RWPE2 (cell line): Measurements from ENCODE around the gene ADAM23.

Experiments used
- ATAC-seq: fragments of 200-7000 bp; cut with Tn5 transposase; 3 replicates; pipeline ENCODE4 v1.9.1; 2021; ENCODE audit warnings: low read depth
- DNase-seq: peaks from one replicate; pipeline ENCODE4 v3.0.0-alpha.2; 2020; ENCODE audit warnings: low spot score
- H3K27ac ChIP-seq: fragments of 450-650 bp; 2 replicates; pipeline ENCODE4 v1.5.1; 2017; ENCODE audit warnings: mild to moderate bottlenecking; ENCODE audit not compliant: poor library complexity, severe bottlenecking
- H3K27me3 ChIP-seq: fragments of 250-450 bp; sonication (Bioruptor Pico); 2 replicates; pipeline ENCODE4 v1.5.1; 2021; ENCODE audit warnings: mild to moderate bottlenecking, moderate library complexity; ENCODE audit not compliant: insufficient read depth, poor library complexity, severe bottlenecking
- H3K36me3 ChIP-seq: fragments of 250-450 bp; sonication (Bioruptor Pico); 2 replicates; pipeline ENCODE4 v1.5.1; 2020; ENCODE audit warnings: low read depth, mild to moderate bottlenecking, moderate library complexity
- H3K4me1 ChIP-seq: fragments of 250-450 bp; sonication (Bioruptor Pico); 2 replicates; pipeline ENCODE4 v1.5.1; 2021; ENCODE audit warnings: mild to moderate bottlenecking, moderate library complexity; ENCODE audit not compliant: insufficient read depth, poor library complexity, severe bottlenecking
- H3K4me3 ChIP-seq: fragments of 250-450 bp; sonication (Bioruptor Pico); 2 replicates; pipeline ENCODE4 v1.5.1; 2021; ENCODE audit warnings: mild to moderate bottlenecking, moderate library complexity; ENCODE audit not compliant: severe bottlenecking
- H3K9me3 ChIP-seq: fragments of 250-450 bp; sonication (Bioruptor Pico); 2 replicates; pipeline ENCODE4 v1.5.1; 2021; ENCODE audit warnings: mild to moderate bottlenecking, moderate library complexity; ENCODE audit not compliant: severe bottlenecking
- CTCF ChIP-seq: fragments of 450-650 bp; IDR thresholded peaks from one replicate; pipeline ENCODE4 v1.5.1; 2017; ENCODE audit warnings: mild to moderate bottlenecking, moderate library complexity; ENCODE audit not compliant: poor library complexity, severe bottlenecking

The ADAM23 gene

GRCh38 chr2:206611736-206612135, 168.4 kb downstream of the ADAM23 start:
- no peak overlapping the region for H3K4me3 ChIP-seq
- no peak overlapping the region for H3K27ac ChIP-seq
- ATAC-seq (0 out of 3 replicates have a peak, but pooled peaks have one; percentile 26), DNase-seq (no peak)
- TF ChIP-seq CTCF, result no peak
- no peaks in the 10 kb centered on the region for H3K4me1 ChIP-seq
- H3K9me3 ChIP-seq, result no peaks in the 10 kb centered on the region
- H3K27me3 ChIP-seq, result no peaks in the 10 kb centered on the region
- H3K36me3 ChIP-seq, result no peaks in the 10 kb centered on the region

GRCh38 chr2:206614811-206615210, 171.5 kb downstream of the ADAM23 start:
- H3K36me3 ChIP-seq, result no peaks in the 10 kb centered on the region
- ATAC-seq (peak; percentile 61), DNase-seq (no peak)
- no peak overlapping the region for H3K27ac ChIP-seq
- no peaks in the 10 kb centered on the region for H3K4me1 ChIP-seq
- no peaks in the 10 kb centered on the region for H3K27me3 ChIP-seq
- H3K4me3 ChIP-seq, result no peak overlapping the region
- no peak for TF ChIP-seq CTCF
- H3K9me3 ChIP-seq, result no peaks in the 10 kb centered on the region

GRCh38 chr2:206615417-206616089, 172.2 kb downstream of the ADAM23 start:
- no peaks in the 10 kb centered on the region for H3K9me3 ChIP-seq
- H3K36me3 ChIP-seq, result no peaks in the 10 kb centered on the region
- H3K27ac ChIP-seq, result no peak overlapping the region
- no peak for DNase-seq
- H3K4me3 ChIP-seq, result no peak overlapping the region
- no peak for ATAC-seq
- no peaks in the 10 kb centered on the region for H3K4me1 ChIP-seq
- TF ChIP-seq CTCF, result no peak
- H3K27me3 ChIP-seq, result no peaks in the 10 kb centered on the region

GRCh38 chr2:206616151-206616550, 172.8 kb downstream of the ADAM23 start:
- TF ChIP-seq CTCF, result no peak
- DNase-seq (no peak), ATAC-seq (peak; percentile 85)
- Histone ChIP-seq H3K9me3 (no peaks in the 10 kb centered on the region), H3K36me3 (no peaks in the 10 kb centered on the region), H3K4me3 (no peak overlapping the region), H3K4me1 (no peaks in the 10 kb centered on the region), H3K27me3 (no peaks in the 10 kb centered on the region), H3K27ac (no peak overlapping the region)

GRCh38 chr2:206619011-206619410, 175.7 kb downstream of the ADAM23 start:
- H3K36me3 ChIP-seq, result no peaks in the 10 kb centered on the region
- DNase-seq (no peak), ATAC-seq (no peak)

More at GRCh38 chr2:206619011-206619410, 175.7 kb downstream of the ADAM23 start:
- H3K4me3 ChIP-seq, result no peak overlapping the region
- no peaks in the 10 kb centered on the region for H3K9me3 ChIP-seq
- no peak for TF ChIP-seq CTCF
- H3K27me3 ChIP-seq, result no peaks in the 10 kb centered on the region
- no peaks in the 10 kb centered on the region for H3K4me1 ChIP-seq
- no peak overlapping the region for H3K27ac ChIP-seq
